ENCODE results near the gene SLC25A45. TPM values are rescaled to one million over a fixed set of nuclear protein-coding genes. Genes with fewer than 3 reads are reported as not detected.

Gene SLC25A45
- 0.65 and 1.4 TPM in 2 replicates for total RNA-seq

GRCh38 chr11:65382033-65382803 is at the start of gene SLC25A45:
Gene SLC25A45 (minus strand): TSS chr11:65382646. CDS start chr11:65381951, 695 bp downstream.

GRCh38 chr11:65422633-65423515 is 40.4 kb upstream of the SLC25A45 start, which contains the start of gene NEAT1:
Gene NEAT1 (plus strand): TSS chr11:65422798.

GRCh38 chr11:65386307-65387140 is 4.1 kb upstream of the SLC25A45 start, which contains the start of gene FRMD8:
Gene FRMD8 (plus strand): TSS chr11:65386637. CDS start chr11:65387037, 400 bp downstream.

GRCh38 chr11:65354265-65355012 is 28.0 kb downstream of the SLC25A45 start, which contains the start of gene TIGD3:
Gene TIGD3 (plus strand): TSS chr11:65354751. CDS start chr11:65355809, 1,058 bp downstream.

Other genes starting within 250 kb of the SLC25A45 start
- 20.6 and 34.6 TPM in 2 replicates for gene SYVN1, start 248.1 kb downstream of the SLC25A45 start, total RNA-seq
- gene SPDYC, start 212.4 kb downstream of the SLC25A45 start, total RNA-seq = not detected in 2 replicates
- 168 and 220 TPM in 2 replicates for gene CAPN1, start 200.7 kb downstream of the SLC25A45 start, total RNA-seq
- 11.7 and 18.0 TPM in 2 replicates for gene POLA2, start 120.7 kb downstream of the SLC25A45 start, total RNA-seq
- 20.4 and 29.7 TPM in 2 replicates for gene CDC42EP2, start 67.8 kb downstream of the SLC25A45 start, total RNA-seq
- 38.0 and 62.0 TPM in 2 replicates for gene DPF2, start 48.8 kb downstream of the SLC25A45 start, total RNA-seq
- gene TIGD3, start 27.9 kb downstream of the SLC25A45 start, total RNA-seq = 0.88 TPM in 1 of 2 replicates, not detected in the other
- 22.4 and 39.4 TPM in 2 replicates for gene FRMD8, start 4.0 kb upstream of the SLC25A45 start, total RNA-seq
- gene NEAT1, start 40.2 kb upstream of the SLC25A45 start, total RNA-seq = 5.8 and 26.1 TPM in 2 replicates
- 573 and 3,528 TPM in 2 replicates for gene MALAT1, start 116.4 kb upstream of the SLC25A45 start, total RNA-seq
- 95.7 and 136 TPM in 2 replicates for gene SCYL1, start 142.4 kb upstream of the SLC25A45 start, total RNA-seq
- 104 and 180 TPM in 2 replicates for gene LTBP3, start 175.7 kb upstream of the SLC25A45 start, total RNA-seq
- 55.3 and 100 TPM in 2 replicates for gene ZNRD2, start 187.8 kb upstream of the SLC25A45 start, total RNA-seq
- 31.1 and 32.2 TPM in 2 replicates for gene FAM89B, start 189.9 kb upstream of the SLC25A45 start, total RNA-seq
- 11.1 and 59.0 TPM in 2 replicates for gene EHBP1L1, start 193.4 kb upstream of the SLC25A45 start, total RNA-seq
- 0.16 TPM in 1 of 2 replicates, not detected in the other for gene KCNK7, start 213.2 kb upstream of the SLC25A45 start, total RNA-seq
- 27.1 and 34.6 TPM in 2 replicates for gene MAP3K11, start 231.6 kb upstream of the SLC25A45 start, total RNA-seq
- 27.9 and 32.7 TPM in 2 replicates for gene PCNX3, start 233.1 kb upstream of the SLC25A45 start, total RNA-seq

All from epithelial cell of alveolus of lung (primary cell).